NCI-H2171 (cell line): Measurements from ENCODE around the gene VEPH1.
A peak's percentile ranks its signal among the peaks of the same experiment; 100 is the strongest.

Source experiments
- DNase-seq: peaks from one replicate; lab custom pipeline; 2025; lab: John Stamatoyannopoulos, UW

VEPH1 gene

GRCh38 chr3:157305392-157305791 lies 197.8 kb downstream of the VEPH1 start:
- DNase-seq: no peak

- DNase-seq: no peak
Observed at GRCh38 chr3:157301755-157302154, 201.5 kb downstream of the VEPH1 start.

GRCh38 chr3:157300981-157301663 lies 202.1 kb downstream of the VEPH1 start:
- DNase-seq: no peak

GRCh38 chr3:157300094-157300493 lies 203.1 kb downstream of the VEPH1 start:
- no peak for DNase-seq

- DNase-seq: no peak
Observed at GRCh38 chr3:157297328-157297915, 205.8 kb downstream of the VEPH1 start.

- peak; percentile 29 for DNase-seq
Observed at GRCh38 chr3:157294953-157295352, 208.3 kb downstream of the VEPH1 start.

- DNase-seq: no peak
Observed at GRCh38 chr3:157294491-157294890, 208.7 kb downstream of the VEPH1 start.

GRCh38 chr3:157290766-157291165 lies 212.4 kb downstream of the VEPH1 start:
- DNase-seq: no peak

- no peak for DNase-seq
Observed at GRCh38 chr3:157285966-157286365, 217.2 kb downstream of the VEPH1 start.

GRCh38 chr3:157285141-157285540 lies 218.1 kb downstream of the VEPH1 start:
- DNase-seq: no peak

- no peak for DNase-seq
Observed at GRCh38 chr3:157284688-157285087, 218.5 kb downstream of the VEPH1 start.

GRCh38 chr3:157282261-157283191 lies 220.7 kb downstream of the VEPH1 start:
- DNase-seq: no peak

- DNase-seq: no peak
Observed at GRCh38 chr3:157280786-157281185, 222.4 kb downstream of the VEPH1 start.

GRCh38 chr3:157280354-157280753 lies 222.9 kb downstream of the VEPH1 start:
- DNase-seq: no peak

GRCh38 chr3:157279237-157279636 lies 224.0 kb downstream of the VEPH1 start:
- DNase-seq: no peak

GRCh38 chr3:157276801-157277200 lies 226.4 kb downstream of the VEPH1 start:
- DNase-seq: no peak

- DNase-seq: no peak
Observed at GRCh38 chr3:157275832-157276231, 227.4 kb downstream of the VEPH1 start.

GRCh38 chr3:157274644-157275137 lies 228.5 kb downstream of the VEPH1 start:
- no peak for DNase-seq

GRCh38 chr3:157271283-157271882 lies 231.8 kb downstream of the VEPH1 start:
- no peak for DNase-seq

GRCh38 chr3:157268026-157268425 lies 235.2 kb downstream of the VEPH1 start:
- no peak for DNase-seq

GRCh38 chr3:157265931-157266330 lies 237.3 kb downstream of the VEPH1 start:
- no peak for DNase-seq

GRCh38 chr3:157263027-157263426 lies 240.2 kb downstream of the VEPH1 start:
- no peak for DNase-seq
